Activated T-helper 1 cell treated with anti-CD3 and anti-CD28 coated beads, Interleukin-12 subunit alpha, Interleukin-12 subunit beta, Interleukin-2, Interleukin-4 antibody, amounts not matched to agents 30 ng/mL and 10 ng/mL and 1 ng/mL, durations not matched to agents 14 hours and 24 hours and 36 hours (primary cell): ENCODE results near the gene C3orf20. TPM values are rescaled to one million over a fixed set of nuclear protein-coding genes. Genes with fewer than 3 reads are reported as not detected.

Experiments
- DNase-seq: peaks from one replicate; pipeline ENCODE4 v3.0.0; 2021; ENCODE audit warnings: low spot score
- H3K27ac Mint-ChIP-seq: one replicate; pipeline ENCODE4 v1.8.0; 2021; ENCODE audit warnings: mild to moderate bottlenecking, mixed read lengths
- H3K27me3 Mint-ChIP-seq: one replicate; pipeline ENCODE4 v1.8.0; 2022; ENCODE audit warnings: mild to moderate bottlenecking, moderate library complexity, mixed read lengths; ENCODE audit not compliant: insufficient read depth
- H3K36me3 Mint-ChIP-seq: one replicate; pipeline ENCODE4 v1.8.0; 2021; ENCODE audit warnings: low read depth, mixed read lengths
- H3K4me1 Mint-ChIP-seq: one replicate; pipeline ENCODE4 v1.8.0; 2021; ENCODE audit warnings: low read depth, mixed read lengths
- H3K4me3 Mint-ChIP-seq: one replicate; pipeline ENCODE4 v1.8.0; 2021; ENCODE audit warnings: mild to moderate bottlenecking, moderate library complexity, mixed read lengths
- H3K9me3 Mint-ChIP-seq: one replicate; pipeline ENCODE4 v1.8.0; 2021; ENCODE audit warnings: mixed read lengths
- intact Hi-C: fragments of 100-400 bp; cut with micrococcal nuclease; formaldehyde crosslinking; loops from one replicate; pipeline ENCODE4 v1.15.1; 2024
- total RNA-seq: library from RNA; stranded (reverse); gene quantifications from 2 replicates; pipeline ENCODE4 v1.2.3, GENCODE V29; 2022

Gene C3orf20
- total RNA-seq, 1 donor from 2014 or later, result 0.26 TPM

DNA sequence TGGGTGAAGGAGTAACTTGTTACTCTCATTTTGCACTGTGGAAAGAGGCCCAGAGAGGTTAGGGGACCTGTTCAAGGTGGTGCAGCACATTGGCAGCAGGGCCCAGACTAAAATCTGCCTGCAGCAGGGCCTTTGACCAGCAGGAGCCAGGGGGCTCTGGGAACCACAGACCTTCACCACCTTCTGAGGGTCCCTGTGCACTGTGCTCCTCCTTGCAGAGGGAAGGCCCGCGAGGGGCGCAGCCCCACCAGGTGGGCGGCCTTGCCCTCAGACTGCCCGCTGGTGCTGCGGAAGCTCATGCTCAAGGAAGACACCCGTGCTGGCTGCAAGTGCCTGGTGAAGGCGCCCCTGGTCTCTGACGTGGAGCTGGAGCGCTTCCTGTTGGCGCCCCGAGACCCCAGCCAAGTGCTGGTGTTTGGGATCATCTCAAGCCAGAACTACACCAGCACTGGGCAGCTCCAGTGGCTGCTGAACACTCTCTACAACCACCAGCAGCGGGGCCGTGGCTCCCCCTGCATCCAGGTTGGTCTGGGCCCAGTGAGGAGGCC is 82.3 kb downstream of the C3orf20 start:
- Mint-ChIP-seq H3K27ac (no peak overlapping the region), H3K27me3 (peaks cover 6% of the 10 kb centered on the region), H3K4me1 (peaks cover 5% of the 10 kb centered on the region), H3K9me3 (no peaks in the 10 kb centered on the region), H3K4me3 (no peak overlapping the region), H3K36me3 (peaks cover 2% of the 10 kb centered on the region)
- no peak for DNase-seq
- intact Hi-C loops, result no loop called here

GRCh38 chr3:14758297-14758696 is 83.4 kb downstream of the C3orf20 start:
- Mint-ChIP-seq H3K36me3 (peaks cover 2% of the 10 kb centered on the region), H3K9me3 (no peaks in the 10 kb centered on the region), H3K27me3 (peaks cover 6% of the 10 kb centered on the region), H3K27ac (no peak overlapping the region), H3K4me1 (peaks cover 5% of the 10 kb centered on the region), H3K4me3 (no peak overlapping the region)
- intact Hi-C loops, result no loop called here
- no peak for DNase-seq

- peaks cover 5% of the 10 kb centered on the region for H3K4me1 Mint-ChIP-seq
- peaks cover 2% of the 10 kb centered on the region for H3K36me3 Mint-ChIP-seq
- peaks cover 5% of the 10 kb centered on the region for H3K27me3 Mint-ChIP-seq
- intact Hi-C loops, result no loop called here
- no peak for DNase-seq
- no peak overlapping the region for H3K27ac Mint-ChIP-seq
- H3K4me3 Mint-ChIP-seq, result no peak overlapping the region
- no peaks in the 10 kb centered on the region for H3K9me3 Mint-ChIP-seq
Measured at GRCh38 chr3:14758959-14759358, 84.0 kb downstream of the C3orf20 start.

- H3K4me1 Mint-ChIP-seq, result peaks cover 5% of the 10 kb centered on the region
- DNase-seq, result no peak
- H3K4me3 Mint-ChIP-seq, result no peak overlapping the region
- H3K36me3 Mint-ChIP-seq, result peaks cover 2% of the 10 kb centered on the region
- no peak overlapping the region for H3K27ac Mint-ChIP-seq
- intact Hi-C loops, result no loop called here
- H3K9me3 Mint-ChIP-seq, result no peaks in the 10 kb centered on the region
- peaks cover 5% of the 10 kb centered on the region for H3K27me3 Mint-ChIP-seq
Measured at GRCh38 chr3:14760185-14760584, 85.2 kb downstream of the C3orf20 start.

- H3K4me3 Mint-ChIP-seq, result no peak overlapping the region
- peaks cover 1% of the 10 kb centered on the region for H3K27me3 Mint-ChIP-seq
- peaks cover 2% of the 10 kb centered on the region for H3K36me3 Mint-ChIP-seq
- peaks cover 5% of the 10 kb centered on the region for H3K4me1 Mint-ChIP-seq
- no peaks in the 10 kb centered on the region for H3K9me3 Mint-ChIP-seq
- no peak for DNase-seq
- H3K27ac Mint-ChIP-seq, result no peak overlapping the region
- intact Hi-C loops, result no loop called here
Measured at GRCh38 chr3:14761121-14761672, 86.3 kb downstream of the C3orf20 start.

DNA sequence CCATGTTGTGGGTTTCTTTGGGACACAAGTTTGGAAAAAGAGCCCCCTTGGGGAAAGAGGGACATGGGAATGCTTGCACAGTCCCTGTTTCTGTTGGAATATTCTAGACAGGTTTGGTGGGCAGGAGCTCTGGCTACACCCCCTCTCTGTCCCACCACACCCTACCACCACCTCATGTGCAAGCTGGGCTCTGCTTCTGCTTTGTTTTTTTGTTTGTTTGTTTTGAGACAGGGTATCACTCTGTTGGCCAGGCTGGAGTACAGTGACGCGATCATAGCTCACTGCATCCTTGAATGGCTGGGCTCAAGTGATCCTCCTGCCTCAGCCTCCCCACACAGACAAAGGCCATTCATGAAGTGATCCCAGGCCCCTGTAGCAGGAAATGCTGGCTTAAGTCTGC is 86.9 kb downstream of the C3orf20 start:
- Mint-ChIP-seq H3K36me3 (peaks cover 2% of the 10 kb centered on the region), H3K27ac (no peak overlapping the region), H3K9me3 (no peaks in the 10 kb centered on the region), H3K27me3 (peaks cover 1% of the 10 kb centered on the region), H3K4me1 (peaks cover 5% of the 10 kb centered on the region), H3K4me3 (no peak overlapping the region)
- no peak for DNase-seq
- intact Hi-C loops, result no loop called here

DNA sequence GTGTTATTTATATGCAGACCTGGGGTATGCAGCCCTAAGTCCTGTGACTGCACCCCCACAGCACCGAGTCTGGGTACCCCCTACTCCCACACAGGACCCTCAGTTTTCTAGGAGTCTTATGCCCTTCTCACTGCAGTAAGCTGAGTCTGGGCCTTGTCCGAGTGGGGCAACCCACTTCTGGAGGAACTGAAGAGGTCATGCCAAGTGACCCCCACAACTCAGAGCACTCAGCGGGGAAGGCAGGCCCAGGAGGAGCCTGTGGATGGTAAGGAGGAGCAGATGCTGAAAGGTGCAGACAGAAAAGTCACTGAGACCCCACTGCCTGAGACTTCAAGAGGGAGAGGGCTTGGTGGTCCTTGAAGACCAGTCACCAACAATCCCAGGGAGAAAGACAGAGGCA is 87.8 kb downstream of the C3orf20 start:
- Mint-ChIP-seq H3K27me3 (peaks cover 1% of the 10 kb centered on the region), H3K9me3 (no peaks in the 10 kb centered on the region), H3K27ac (no peak overlapping the region), H3K36me3 (peaks cover 2% of the 10 kb centered on the region), H3K4me3 (no peak overlapping the region), H3K4me1 (peaks cover 5% of the 10 kb centered on the region)
- intact Hi-C loops, result no loop called here
- DNase-seq, result no peak

DNA sequence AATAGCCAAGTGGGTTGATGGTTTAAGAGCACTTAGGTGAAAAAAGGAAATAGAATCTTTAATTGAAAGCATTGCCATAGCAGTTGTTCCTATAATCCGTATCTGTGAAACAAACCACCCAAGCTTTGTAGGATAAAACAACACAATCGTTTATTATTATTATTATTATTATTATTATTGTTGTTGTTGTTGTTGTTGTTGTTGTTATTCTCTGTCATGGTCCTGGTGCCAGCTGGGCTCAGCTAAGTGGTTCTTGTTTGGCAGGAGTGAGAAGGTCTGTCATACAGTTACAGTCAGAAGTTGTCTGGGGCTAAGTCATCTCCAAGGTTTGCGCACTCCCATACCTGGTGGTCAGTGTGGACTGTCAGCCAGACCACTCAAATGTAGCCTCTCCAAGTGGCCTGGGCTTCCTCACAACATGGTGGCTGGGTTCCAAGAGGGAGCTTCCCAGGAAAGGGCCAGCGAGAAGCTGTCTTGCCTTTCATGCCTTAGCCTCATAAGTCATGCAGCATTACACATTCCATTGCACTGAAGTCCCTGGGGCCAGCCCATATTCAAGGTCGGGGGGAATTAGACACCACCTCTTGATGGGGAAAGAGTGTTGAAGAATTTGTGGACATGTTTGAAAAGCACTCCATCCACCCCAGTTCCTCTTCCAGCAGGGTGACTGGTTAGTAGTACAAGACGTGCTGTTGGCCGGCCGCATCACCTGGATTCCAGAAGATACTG is 89.6 kb downstream of the C3orf20 start:
- Mint-ChIP-seq H3K9me3 (no peaks in the 10 kb centered on the region), H3K27ac (no peak overlapping the region), H3K27me3 (peaks cover 1% of the 10 kb centered on the region), H3K4me3 (no peak overlapping the region), H3K36me3 (peaks cover 2% of the 10 kb centered on the region), H3K4me1 (peaks cover 5% of the 10 kb centered on the region)
- DNase-seq, result no peak
- intact Hi-C loops, result no loop called here

- Mint-ChIP-seq H3K4me1 (peaks cover 5% of the 10 kb centered on the region), H3K36me3 (peaks cover 2% of the 10 kb centered on the region), H3K9me3 (no peaks in the 10 kb centered on the region), H3K27ac (no peak overlapping the region), H3K27me3 (peaks cover 1% of the 10 kb centered on the region), H3K4me3 (no peak overlapping the region)
- intact Hi-C loops, result no loop called here
- no peak for DNase-seq
Measured at GRCh38 chr3:14765060-14765400, 90.1 kb downstream of the C3orf20 start.

- Mint-ChIP-seq H3K9me3 (no peaks in the 10 kb centered on the region), H3K4me1 (peaks cover 5% of the 10 kb centered on the region), H3K27ac (no peak overlapping the region), H3K36me3 (peaks cover 2% of the 10 kb centered on the region), H3K4me3 (no peak overlapping the region), H3K27me3 (peaks cover 1% of the 10 kb centered on the region)
- intact Hi-C loops, result no loop called here
- DNase-seq, result no peak
Measured at GRCh38 chr3:14765576-14766427, 90.9 kb downstream of the C3orf20 start.

- Mint-ChIP-seq H3K4me1 (peaks cover under 1% of the 10 kb centered on the region), H3K27me3 (peaks cover 1% of the 10 kb centered on the region), H3K4me3 (no peak overlapping the region), H3K9me3 (no peaks in the 10 kb centered on the region), H3K27ac (no peak overlapping the region), H3K36me3 (no peaks in the 10 kb centered on the region)
- no peak for DNase-seq
- intact Hi-C loops, result no loop called here
Measured at GRCh38 chr3:14766428-14767244, 91.7 kb downstream of the C3orf20 start.

- Mint-ChIP-seq H3K27ac (no peak overlapping the region), H3K36me3 (no peaks in the 10 kb centered on the region), H3K27me3 (peaks cover 1% of the 10 kb centered on the region), H3K9me3 (no peaks in the 10 kb centered on the region), H3K4me1 (no peaks in the 10 kb centered on the region), H3K4me3 (no peak overlapping the region)
- DNase-seq, result no peak
- intact Hi-C loops, result no loop called here
Measured at GRCh38 chr3:14767245-14768051, 92.5 kb downstream of the C3orf20 start.
